A549 (cell line): ENCODE measurements around the gene IL17RA. TPM values are rescaled to one million over a fixed set of nuclear protein-coding genes. Genes with fewer than 3 reads are reported as not detected.

Source experiments
- ATAC-seq, 2 experiments: fragments of 200-7000 bp in 1 of 2; fragments of >200 bp in 1 of 2; cut with Nextera tagmentation in 1 of 2; cut with Tn5 transposase in 1 of 2; 3 replicates each; pipeline versions ENCODE4 v1.8.0 to v1.9.1; 2018 to 2020; ENCODE audit warnings: mild to moderate bottlenecking in 1 of 2, moderate library complexity in 1 of 2
- CTCF ChIA-PET: fragments of 300-600 bp; sonication (Branson Sonifier 250); formaldehyde crosslinking; extraction: SDS; loops from one replicate; lab custom pipeline; 2021; ENCODE audit warnings: antibody characterized with exemption, inconsistent platforms; lab: Yijun Ruan, JAX
- POLR2A ChIA-PET: fragments of 350-600 bp; formaldehyde crosslinking; extraction: SDS; loops from one replicate; lab custom pipeline; 2021; ENCODE audit warnings: antibody characterized with exemption, inconsistent platforms; lab: Yijun Ruan, JAX
- DNase-seq, 2 experiments: peaks; one replicate each; pipeline versions ENCODE4 v3.0.0 to v3.0.0-alpha.2; 2011 to 2016; ENCODE audit warnings: low read depth in 1 of 2, low spot score in 1 of 2
- FAIRE-seq: peaks from 2 replicates; lab custom pipeline; 2011; peaks lifted over from hg19 to GRCh38; lab: Jason Lieb, UNC
- H3K27ac ChIP-seq, 2 experiments: fragments of >200 bp; sonication (Bioruptor Twin); formaldehyde crosslinking; 3 replicates each; pipeline ENCODE4 v1.5.1; 2016 to 2017
- H3K4me1 ChIP-seq: fragments of >200 bp; sonication (Bioruptor Twin); formaldehyde crosslinking; 3 replicates; pipeline ENCODE4 v1.6.1; 2016
- H3K4me2 ChIP-seq: fragments of >200 bp; sonication (Bioruptor Twin); formaldehyde crosslinking; 3 replicates; pipeline ENCODE4 v1.6.1; 2016
- H3K4me3 ChIP-seq: fragments of >200 bp; sonication (Bioruptor Twin); formaldehyde crosslinking; 3 replicates; pipeline ENCODE4 v1.5.1; 2016
- H3K9me3 ChIP-seq: fragments of >200 bp; sonication (Bioruptor Twin); formaldehyde crosslinking; 3 replicates; pipeline ENCODE4 v1.6.1; 2016
- BHLHE40 ChIP-seq: IDR thresholded peaks from 2 replicates; pipeline ENCODE4 v1.6.1; 2012; ENCODE audit warnings: low read depth, low read length, inconsistent platforms
- CBX2 ChIP-seq: fragments of 200-600 bp; sonication (generic); IDR thresholded peaks from 2 replicates; pipeline ENCODE4 v1.6.1; 2016; ENCODE audit warnings: low read depth, mild to moderate bottlenecking, borderline replicate concordance
- CEBPB ChIP-seq, 2 experiments: fragments of >200 bp in 1 of 2; sonication (Bioruptor Twin) in 1 of 2; formaldehyde crosslinking in 1 of 2; IDR thresholded peaks; 2 replicates each; pipeline ENCODE4 v1.6.1; 2012 to 2016
- CHD4 ChIP-seq: fragments of 200-600 bp; sonication (generic); IDR thresholded peaks from 2 replicates; pipeline ENCODE4 v1.6.1; 2016; ENCODE audit warnings: antibody characterized with exemption, mild to moderate bottlenecking, borderline replicate concordance
- EHF ChIP-seq: fragments of 250-450 bp; sonication (Bioruptor Pico); IDR thresholded peaks from 2 replicates; pipeline ENCODE4 v1.5.0; 2020; ENCODE audit warnings: mild to moderate bottlenecking
- ESRRA ChIP-seq: fragments of 150-350 bp; IDR thresholded peaks from 2 replicates; pipeline ENCODE4 v1.6.1; 2014; ENCODE audit warnings: mild to moderate bottlenecking, low read length, borderline replicate concordance
- FOSL2 ChIP-seq, 2 experiments: fragments of 450-650 bp in 1 of 2; fragments of >200 bp in 1 of 2; sonication (Bioruptor Twin) in 1 of 2; formaldehyde crosslinking; IDR thresholded peaks; 2 replicates each; pipeline versions ENCODE4 v1.5.0 to v1.6.1; 2016 to 2020; ENCODE audit warnings: mild to moderate bottlenecking in 1 of 2, moderate library complexity in 1 of 2
- FOXS1 ChIP-seq: fragments of 250-450 bp; sonication (Bioruptor Pico); IDR thresholded peaks from 2 replicates; pipeline ENCODE4 v1.5.0; 2020; ENCODE audit warnings: mild to moderate bottlenecking, moderate library complexity
- GATA3 ChIP-seq: IDR thresholded peaks from 2 replicates; pipeline ENCODE4 v1.6.1; 2012; ENCODE audit warnings: borderline replicate concordance
- HDAC2 ChIP-seq: fragments of 200-600 bp; sonication (generic); IDR thresholded peaks from 2 replicates; pipeline ENCODE4 v1.6.1; 2016
- HEYL ChIP-seq: fragments of 250-450 bp; sonication (Bioruptor Pico); IDR thresholded peaks from 2 replicates; pipeline ENCODE4 v1.8.0; 2021; ENCODE audit warnings: mild to moderate bottlenecking, moderate library complexity
- HOXA7 ChIP-seq: fragments of 250-450 bp; sonication (Bioruptor Pico); IDR thresholded peaks from 2 replicates; pipeline ENCODE4 v1.5.0; 2020; ENCODE audit warnings: mild to moderate bottlenecking, moderate library complexity
- JUNB ChIP-seq: fragments of >200 bp; sonication (Bioruptor Twin); formaldehyde crosslinking; IDR thresholded peaks from 2 replicates; pipeline ENCODE4 v1.6.1; 2016
- KDM1A ChIP-seq: fragments of 200-600 bp; sonication (generic); IDR thresholded peaks from 2 replicates; pipeline ENCODE4 v1.6.1; 2016; ENCODE audit warnings: low read depth, mild to moderate bottlenecking
- MAFK ChIP-seq: fragments of 450-650 bp; IDR thresholded peaks from 2 replicates; pipeline ENCODE4 v1.6.1; 2014; ENCODE audit not compliant: partially characterized antibody
- POLR2A ChIP-seq: IDR thresholded peaks from 2 replicates; pipeline ENCODE4 v1.6.1; 2012; ENCODE audit warnings: mild to moderate bottlenecking, low read length
- RCOR1 ChIP-seq: fragments of 150-350 bp; IDR thresholded peaks from 2 replicates; pipeline ENCODE4 v1.6.1; 2014; ENCODE audit warnings: antibody characterized with exemption, low read length, low read depth
- WGBS: methylation state at CpG from one replicate; pipeline ENCODE4 v1.1.6; 2017; ENCODE audit errors: missing lambda C conversion rate; 5-methylcytosine and 5-hydroxymethylcytosine counted together
- polyA plus RNA-seq, 4 experiments: library from polyadenylated mRNA; depleted of rRNA in 3 of 4; stranded (reverse); fragments of >200 nt; fragmentation: RNase III in 1 of 4; extraction: RNeasy Plus Mini Kit Qiagen cat#74134 plus additional on column Dnase treatment in 1 of 4; gene quantifications; 2 replicates in 3 of 4; 3 replicates in 1 of 4; pipeline ENCODE4 v1.2.3, GENCODE V29; 2011 to 2017
- TF ChIP-seq, protein P1 (sequence below): fragments of 200-600 bp; sonication (generic); IDR thresholded peaks from 2 replicates; pipeline ENCODE4 v1.6.1; 2016; ENCODE audit warnings: antibody characterized with exemption, mild to moderate bottlenecking, moderate library complexity
- TF ChIP-seq, protein P2 (sequence below): fragments of >200 bp; sonication (Bioruptor Twin); formaldehyde crosslinking; IDR thresholded peaks from 3 replicates; pipeline ENCODE4 v1.5.1; 2016
- TF ChIP-seq, protein P3 (sequence below): fragments of 250-450 bp; sonication (Bioruptor Pico); IDR thresholded peaks from 2 replicates; pipeline ENCODE4 v1.5.0; 2020; ENCODE audit warnings: low read depth, mild to moderate bottlenecking, moderate library complexity
- TF ChIP-seq, protein P4 (sequence below): fragments of 250-450 bp; sonication (Bioruptor Pico); IDR thresholded peaks from 2 replicates; pipeline ENCODE4 v1.5.0; 2021; ENCODE audit warnings: mild to moderate bottlenecking, moderate library complexity, borderline replicate concordance

Gene IL17RA
- polyA plus RNA-seq, 2 of the 4 experiments (the other 2 are of a cell fraction), result 4.3 to 6.4 TPM

DNA sequence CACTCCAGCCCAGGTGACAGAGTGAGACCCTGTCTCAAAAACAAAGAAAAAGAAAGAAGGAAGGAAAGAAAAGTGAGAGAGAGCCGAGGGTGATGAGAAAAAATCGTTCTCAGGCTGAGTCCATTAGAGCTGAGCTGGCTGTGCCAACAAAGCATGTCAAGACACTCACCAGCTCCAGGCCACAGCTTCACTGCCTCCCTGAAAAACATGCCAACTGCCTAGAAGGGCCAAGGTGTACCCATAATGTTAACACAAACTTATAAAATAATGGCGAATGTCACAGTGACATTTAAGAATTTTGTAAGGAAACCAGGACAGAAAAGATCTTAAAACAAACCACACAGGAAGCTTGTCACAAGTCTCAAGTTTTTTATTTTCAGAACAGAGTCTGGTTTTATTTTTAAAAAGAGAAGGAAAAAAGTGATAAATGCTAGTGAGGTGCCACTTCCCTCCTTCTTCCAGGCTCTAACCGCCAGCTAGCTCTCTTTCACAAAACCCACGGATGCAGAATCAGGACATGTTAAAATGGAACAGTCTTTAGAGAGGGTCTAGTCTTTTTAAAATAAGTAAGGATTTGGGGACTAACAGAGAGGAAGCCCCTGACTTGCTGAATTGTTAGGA is 31.3 kb downstream of the IL17RA start (continued):
- TF ChIP-seq, protein P1, sequence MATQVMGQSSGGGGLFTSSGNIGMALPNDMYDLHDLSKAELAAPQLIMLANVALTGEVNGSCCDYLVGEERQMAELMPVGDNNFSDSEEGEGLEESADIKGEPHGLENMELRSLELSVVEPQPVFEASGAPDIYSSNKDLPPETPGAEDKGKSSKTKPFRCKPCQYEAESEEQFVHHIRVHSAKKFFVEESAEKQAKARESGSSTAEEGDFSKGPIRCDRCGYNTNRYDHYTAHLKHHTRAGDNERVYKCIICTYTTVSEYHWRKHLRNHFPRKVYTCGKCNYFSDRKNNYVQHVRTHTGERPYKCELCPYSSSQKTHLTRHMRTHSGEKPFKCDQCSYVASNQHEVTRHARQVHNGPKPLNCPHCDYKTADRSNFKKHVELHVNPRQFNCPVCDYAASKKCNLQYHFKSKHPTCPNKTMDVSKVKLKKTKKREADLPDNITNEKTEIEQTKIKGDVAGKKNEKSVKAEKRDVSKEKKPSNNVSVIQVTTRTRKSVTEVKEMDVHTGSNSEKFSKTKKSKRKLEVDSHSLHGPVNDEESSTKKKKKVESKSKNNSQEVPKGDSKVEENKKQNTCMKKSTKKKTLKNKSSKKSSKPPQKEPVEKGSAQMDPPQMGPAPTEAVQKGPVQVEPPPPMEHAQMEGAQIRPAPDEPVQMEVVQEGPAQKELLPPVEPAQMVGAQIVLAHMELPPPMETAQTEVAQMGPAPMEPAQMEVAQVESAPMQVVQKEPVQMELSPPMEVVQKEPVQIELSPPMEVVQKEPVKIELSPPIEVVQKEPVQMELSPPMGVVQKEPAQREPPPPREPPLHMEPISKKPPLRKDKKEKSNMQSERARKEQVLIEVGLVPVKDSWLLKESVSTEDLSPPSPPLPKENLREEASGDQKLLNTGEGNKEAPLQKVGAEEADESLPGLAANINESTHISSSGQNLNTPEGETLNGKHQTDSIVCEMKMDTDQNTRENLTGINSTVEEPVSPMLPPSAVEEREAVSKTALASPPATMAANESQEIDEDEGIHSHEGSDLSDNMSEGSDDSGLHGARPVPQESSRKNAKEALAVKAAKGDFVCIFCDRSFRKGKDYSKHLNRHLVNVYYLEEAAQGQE, result no peak
- TF ChIP-seq CEBPB (IDR thresholded peaks at IDR 0.05) (no peak), HOXA7 (no peak), CHD4 (no peak)

DNA sequence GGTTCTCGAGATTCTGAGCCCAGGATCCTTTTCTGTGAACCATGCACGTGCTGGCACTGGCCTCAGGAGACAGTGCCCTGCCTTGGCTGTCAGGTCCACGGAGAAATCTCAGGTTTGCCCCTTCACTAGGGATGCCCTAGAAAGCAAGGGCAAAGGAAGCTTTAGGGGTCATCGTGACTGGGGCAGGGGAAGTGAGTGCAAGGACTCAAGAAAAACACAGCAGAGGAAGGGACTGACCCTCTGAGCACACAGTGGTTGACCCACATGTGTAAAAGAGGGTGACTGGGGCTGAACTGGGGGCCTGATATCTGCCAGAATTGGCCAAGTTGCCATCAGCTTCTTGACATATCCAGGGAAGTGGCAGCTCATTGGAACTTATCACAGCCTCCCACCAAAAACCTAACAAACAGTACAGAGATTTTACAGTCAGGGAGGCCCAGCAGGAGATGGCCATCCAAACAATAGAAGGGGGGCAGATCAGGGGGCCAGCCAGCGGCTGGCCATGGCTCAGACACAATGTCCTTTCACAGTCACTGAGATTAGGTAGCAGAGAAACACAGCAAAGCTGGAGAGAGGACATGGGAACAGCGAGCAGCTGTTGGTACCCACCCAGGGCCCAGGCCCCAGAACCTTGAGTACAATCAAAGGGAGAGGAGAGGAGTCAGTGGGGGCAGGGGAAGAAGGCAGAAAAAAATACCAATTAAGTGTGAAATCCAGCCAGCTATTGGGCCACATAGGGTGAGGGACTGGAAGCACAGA is 32.0 kb downstream of the IL17RA start:
- no peak for TF ChIP-seq EHF
- TF ChIP-seq FOXS1, result no peak
- no peak for TF ChIP-seq CBX2
- no peak for TF ChIP-seq BHLHE40
- no peak for TF ChIP-seq MAFK
- TF ChIP-seq, protein P2, sequence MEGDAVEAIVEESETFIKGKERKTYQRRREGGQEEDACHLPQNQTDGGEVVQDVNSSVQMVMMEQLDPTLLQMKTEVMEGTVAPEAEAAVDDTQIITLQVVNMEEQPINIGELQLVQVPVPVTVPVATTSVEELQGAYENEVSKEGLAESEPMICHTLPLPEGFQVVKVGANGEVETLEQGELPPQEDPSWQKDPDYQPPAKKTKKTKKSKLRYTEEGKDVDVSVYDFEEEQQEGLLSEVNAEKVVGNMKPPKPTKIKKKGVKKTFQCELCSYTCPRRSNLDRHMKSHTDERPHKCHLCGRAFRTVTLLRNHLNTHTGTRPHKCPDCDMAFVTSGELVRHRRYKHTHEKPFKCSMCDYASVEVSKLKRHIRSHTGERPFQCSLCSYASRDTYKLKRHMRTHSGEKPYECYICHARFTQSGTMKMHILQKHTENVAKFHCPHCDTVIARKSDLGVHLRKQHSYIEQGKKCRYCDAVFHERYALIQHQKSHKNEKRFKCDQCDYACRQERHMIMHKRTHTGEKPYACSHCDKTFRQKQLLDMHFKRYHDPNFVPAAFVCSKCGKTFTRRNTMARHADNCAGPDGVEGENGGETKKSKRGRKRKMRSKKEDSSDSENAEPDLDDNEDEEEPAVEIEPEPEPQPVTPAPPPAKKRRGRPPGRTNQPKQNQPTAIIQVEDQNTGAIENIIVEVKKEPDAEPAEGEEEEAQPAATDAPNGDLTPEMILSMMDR, result no peak
- TF ChIP-seq, protein P3, sequence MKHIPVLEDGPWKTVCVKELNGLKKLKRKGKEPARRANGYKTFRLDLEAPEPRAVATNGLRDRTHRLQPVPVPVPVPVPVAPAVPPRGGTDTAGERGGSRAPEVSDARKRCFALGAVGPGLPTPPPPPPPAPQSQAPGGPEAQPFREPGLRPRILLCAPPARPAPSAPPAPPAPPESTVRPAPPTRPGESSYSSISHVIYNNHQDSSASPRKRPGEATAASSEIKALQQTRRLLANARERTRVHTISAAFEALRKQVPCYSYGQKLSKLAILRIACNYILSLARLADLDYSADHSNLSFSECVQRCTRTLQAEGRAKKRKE, result no peak
- no peak for TF ChIP-seq JUNB
- no peak for TF ChIP-seq RCOR1
- no peak for TF ChIP-seq HDAC2
- TF ChIP-seq GATA3, result no peak
- TF ChIP-seq FOSL2 (IDR thresholded peaks at IDR 0.05), result no peak
- TF ChIP-seq FOSL2 (CRISPR knock-in tag; IDR thresholded peaks at IDR 0.05), result no peak
- TF ChIP-seq, protein P4, sequence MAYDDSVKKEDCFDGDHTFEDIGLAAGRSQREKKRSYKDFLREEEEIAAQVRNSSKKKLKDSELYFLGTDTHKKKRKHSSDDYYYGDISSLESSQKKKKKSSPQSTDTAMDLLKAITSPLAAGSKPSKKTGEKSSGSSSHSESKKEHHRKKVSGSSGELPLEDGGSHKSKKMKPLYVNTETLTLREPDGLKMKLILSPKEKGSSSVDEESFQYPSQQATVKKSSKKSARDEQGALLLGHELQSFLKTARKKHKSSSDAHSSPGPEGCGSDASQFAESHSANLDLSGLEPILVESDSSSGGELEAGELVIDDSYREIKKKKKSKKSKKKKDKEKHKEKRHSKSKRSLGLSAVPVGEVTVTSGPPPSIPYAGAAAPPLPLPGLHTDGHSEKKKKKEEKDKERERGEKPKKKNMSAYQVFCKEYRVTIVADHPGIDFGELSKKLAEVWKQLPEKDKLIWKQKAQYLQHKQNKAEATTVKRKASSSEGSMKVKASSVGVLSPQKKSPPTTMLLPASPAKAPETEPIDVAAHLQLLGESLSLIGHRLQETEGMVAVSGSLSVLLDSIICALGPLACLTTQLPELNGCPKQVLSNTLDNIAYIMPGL (CRISPR knock-in tag), result no peak
- TF ChIP-seq CHD4, result no peak
- no peak for TF ChIP-seq KDM1A
- TF ChIP-seq POLR2A, result no peak
- no peak for TF ChIP-seq HEYL (CRISPR knock-in tag)
- no peak for TF ChIP-seq ESRRA
- POLR2A ChIA-PET, result no interaction called here
- DNase-seq, result no peak
- Histone ChIP-seq H3K4me3 (no peak overlapping the region), H3K4me1 (peaks cover 5% of the 10 kb centered on the region; the same call in 1 of the 3 replicates), H3K4me2 (no peak overlapping the region), H3K9me3 (no peaks in the 10 kb centered on the region), H3K27ac (no peak overlapping the region)
- CTCF ChIA-PET, result interaction anchor here (0.9 to 1.7 kb wide), 7 partner anchors 10 to 385 kb away, joined by 3 to 6 read pairs (median 3); no protein-coding TSS in a partner anchor
- FAIRE-seq, result no peak
- ATAC-seq, result no peak
- 14% methylated on average over 6 of the region's 6 CpGs for WGBS
